Psoas muscle (tissue), 8 donors: ENCODE results near the gene ESRP2. TPM values are rescaled to one million over a fixed set of nuclear protein-coding genes. Genes with fewer than 3 reads are reported as not detected.

Experiments
- ATAC-seq, 4 donors: fragments of 200-7000 bp; cut with Tn5 transposase; one replicate each; pipeline ENCODE4 v1.9.1; 2020; ENCODE audit warnings: moderate library complexity in 3 of 4, mild to moderate bottlenecking in 2 of 4
- DNase-seq, 2 donors: peaks; one replicate each; pipeline ENCODE4 v3.0.0-alpha.2; 2020
- H3K27ac ChIP-seq: fragments of 200-600 bp; one replicate; pipeline ENCODE4 v1.8.0; 2022
- H3K27me3 ChIP-seq, 3 donors: fragments of 200-600 bp in 1 of 3; one replicate each; pipeline versions ENCODE4 v1.6.1 to v1.8.0; 2013 to 2022; ENCODE audit warnings: low read length in 2 of 3, mild to moderate bottlenecking in 2 of 3, moderate library complexity in 1 of 3; ENCODE audit not compliant: insufficient read depth in 3 of 3
- H3K36me3 ChIP-seq, 2 donors: fragments of 200-600 bp in 1 of 2; one replicate each; pipeline versions ENCODE4 v1.6.1 to v1.8.0; 2013 to 2022; ENCODE audit warnings: low read depth in 1 of 2, mild to moderate bottlenecking in 1 of 2, moderate library complexity in 1 of 2; ENCODE audit not compliant: insufficient read depth in 1 of 2
- H3K4me1 ChIP-seq: fragments of 200-600 bp; one replicate; pipeline ENCODE4 v1.8.0; 2022
- H3K4me3 ChIP-seq: fragments of 200-600 bp; one replicate; pipeline ENCODE4 v1.8.0; 2022; ENCODE audit warnings: mild to moderate bottlenecking
- H3K9me3 ChIP-seq: fragments of 200-600 bp; one replicate; pipeline ENCODE4 v1.8.0; 2022
- WGBS, 3 donors: extraction: QIAGEN DNeasy Blood & Tissue Kit; methylation state at CpG; one replicate each; pipeline versions ENCODE4 v1.1.6 to v1.1.7; 2013; 5-methylcytosine and 5-hydroxymethylcytosine counted together
- intact Hi-C, 2 donors: fragments of 100-400 bp; cut with DNase I; formaldehyde crosslinking; loops; one replicate each; pipeline versions ENCODE4 v1.11.0 to v1.14.2; 2022
- polyA plus RNA-seq, 3 donors: library from polyadenylated mRNA; stranded (reverse); fragments of 200-250 nt; gene quantifications; one replicate each; pipeline ENCODE4 v1.2.3, GENCODE V29; 2013
- total RNA-seq, 4 donors: library from RNA; stranded (reverse); fragmentation: NEBNext Ultra II Directional in 2 of 4; extraction: Animal tissue kit (Norgen Biotek cat#: 25700) in 2 of 4; gene quantifications; one replicate each; pipeline versions ENCODE4 v1.2.1 to v1.2.4, GENCODE V29; 2021 to 2023
- TF ChIP-seq, protein P1 (sequence below): fragments of 200-600 bp; IDR thresholded peaks from one replicate; pipeline ENCODE4 v1.8.0; 2022; ENCODE audit warnings: antibody characterized with exemption
- donor health status: healthy with polysubstance abuse.
- donor health status: DM: no; HTN: no; CAD: no; lungs with moderate emphysema.
- donor health status: Bipolar disorder and iron deficiency.
- donor health status: healthy.
- donor health status: DM: yes; HTN: yes; CAD: no.
- donor health status: DM: no; HTN: no; CAD: no.
- donor health status: DM: no; HTN: no; CAD: no.
- donor health status: DM: yes; HTN: yes; CAD: no.

The ESRP2 gene
- total and polyA plus RNA-seq, 7 donors = 0.03 to 0.08 (median 0.05) TPM; not detected in 4

GRCh38 chr16:68253721-68254120, 17.8 kb upstream of the ESRP2 start:
- TF ChIP-seq, protein P1, sequence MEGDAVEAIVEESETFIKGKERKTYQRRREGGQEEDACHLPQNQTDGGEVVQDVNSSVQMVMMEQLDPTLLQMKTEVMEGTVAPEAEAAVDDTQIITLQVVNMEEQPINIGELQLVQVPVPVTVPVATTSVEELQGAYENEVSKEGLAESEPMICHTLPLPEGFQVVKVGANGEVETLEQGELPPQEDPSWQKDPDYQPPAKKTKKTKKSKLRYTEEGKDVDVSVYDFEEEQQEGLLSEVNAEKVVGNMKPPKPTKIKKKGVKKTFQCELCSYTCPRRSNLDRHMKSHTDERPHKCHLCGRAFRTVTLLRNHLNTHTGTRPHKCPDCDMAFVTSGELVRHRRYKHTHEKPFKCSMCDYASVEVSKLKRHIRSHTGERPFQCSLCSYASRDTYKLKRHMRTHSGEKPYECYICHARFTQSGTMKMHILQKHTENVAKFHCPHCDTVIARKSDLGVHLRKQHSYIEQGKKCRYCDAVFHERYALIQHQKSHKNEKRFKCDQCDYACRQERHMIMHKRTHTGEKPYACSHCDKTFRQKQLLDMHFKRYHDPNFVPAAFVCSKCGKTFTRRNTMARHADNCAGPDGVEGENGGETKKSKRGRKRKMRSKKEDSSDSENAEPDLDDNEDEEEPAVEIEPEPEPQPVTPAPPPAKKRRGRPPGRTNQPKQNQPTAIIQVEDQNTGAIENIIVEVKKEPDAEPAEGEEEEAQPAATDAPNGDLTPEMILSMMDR = no peak
- H3K9me3 ChIP-seq = no peaks in the 10 kb centered on the region
- ATAC-seq = no peak
- H3K4me1 ChIP-seq = peaks cover 71% of the 10 kb centered on the region
- intact Hi-C loops = no loop called here
- H3K27me3 ChIP-seq = no peaks in the 10 kb centered on the region
- H3K27ac ChIP-seq = peak overlapping the region; percentile 99
- no peak for DNase-seq
- H3K36me3 ChIP-seq = peaks cover 8 to 75% of the 10 kb centered on the region in 2 donors
- 86 to 95% (median 94%) methylated on average over 4 of the region's 4 CpGs for WGBS, 3 donors
- H3K4me3 ChIP-seq = no peak overlapping the region

GRCh38 chr16:68252383-68252782, 16.5 kb upstream of the ESRP2 start:
- peaks cover 71% of the 10 kb centered on the region for H3K4me1 ChIP-seq
- peak overlapping the region; percentile 99 for H3K27ac ChIP-seq
- TF ChIP-seq, protein P1 = no peak
- no peak overlapping the region for H3K4me3 ChIP-seq
- no peaks in the 10 kb centered on the region for H3K27me3 ChIP-seq
- 40 to 66% (median 44%) methylated on average over 5 of the region's 5 CpGs for WGBS, 3 donors
- no peaks in the 10 kb centered on the region for H3K9me3 ChIP-seq
- peak; percentile 24 to 47 (median 38) for ATAC-seq
- peaks cover 8 to 75% of the 10 kb centered on the region in 2 donors for H3K36me3 ChIP-seq
- DNase-seq = peak in 1 of 2 donors; percentile 40
- intact Hi-C loops = no loop called here

GRCh38 chr16:68251832-68252231, 15.9 kb upstream of the ESRP2 start:
- peak overlapping the region; percentile 18 for H3K4me3 ChIP-seq
- ATAC-seq (peak; percentile 86 to 91 (median 88)), DNase-seq (peak; percentile 46 to 84)
- peak overlapping the region; percentile 99 for H3K27ac ChIP-seq
- no peaks in the 10 kb centered on the region for H3K27me3 ChIP-seq
- intact Hi-C loops = no loop called here
- 28 to 45% (median 33%) methylated on average over 5 of the region's 5 CpGs for whole genome bisulfite sequencing, 3 donors
- H3K36me3 ChIP-seq = peaks cover 8 to 72% of the 10 kb centered on the region in 2 donors
- H3K9me3 ChIP-seq = no peaks in the 10 kb centered on the region
- TF ChIP-seq, protein P1 = no peak
- peaks cover 73% of the 10 kb centered on the region for H3K4me1 ChIP-seq

DNA sequence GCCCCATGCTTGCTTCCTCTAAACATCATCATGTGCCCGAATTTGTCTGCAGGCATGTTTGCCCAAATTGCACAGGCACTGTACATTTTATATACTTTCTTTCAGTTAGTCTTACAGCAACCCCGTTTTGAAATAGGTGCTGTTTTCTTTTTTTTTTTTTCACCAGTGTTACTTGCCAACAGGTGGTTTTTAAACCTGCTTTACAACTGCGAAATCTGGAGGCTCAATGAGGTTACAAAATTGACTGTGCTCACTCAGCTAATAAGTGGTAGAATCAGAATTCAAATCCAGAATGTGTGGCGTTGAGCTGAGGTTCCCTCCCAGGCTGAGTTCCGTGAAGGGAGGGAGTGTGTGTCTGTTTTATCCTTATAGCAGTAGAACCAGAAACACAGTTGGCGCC, 15.0 kb upstream of the ESRP2 start:
- Histone ChIP-seq H3K27me3 (no peaks in the 10 kb centered on the region), H3K9me3 (no peaks in the 10 kb centered on the region), H3K4me3 (peak overlapping the region; percentile 18), H3K36me3 (peaks cover 8 to 63% of the 10 kb centered on the region in 2 donors), H3K4me1 (peaks cover 74% of the 10 kb centered on the region), H3K27ac (peak overlapping the region; percentile 99)
- TF ChIP-seq, protein P1 = no peak
- intact Hi-C loops = no loop called here
- DNase-seq (no peak), ATAC-seq (no peak)
- 74 to 91% (median 86%) methylated on average over 6 of the region's 6 CpGs for WGBS, 3 donors

- H3K4me3 ChIP-seq = peak overlapping the region; percentile 12
- DNase-seq = peak in 1 of 2 donors; percentile 41
- H3K36me3 ChIP-seq = peaks cover 0 to 47% of the 10 kb centered on the region in 2 donors
- TF ChIP-seq, protein P1 = no peak
- no peaks in the 10 kb centered on the region for H3K27me3 ChIP-seq
- no peak for ATAC-seq
- intact Hi-C loops = no loop called here
- no peaks in the 10 kb centered on the region for H3K9me3 ChIP-seq
- peak overlapping the region; percentile 92 for H3K27ac ChIP-seq
- peaks cover 64% of the 10 kb centered on the region for H3K4me1 ChIP-seq
- WGBS, 3 donors = 43 to 70% (median 55%) methylated on average over 4 of the region's 4 CpGs
Measured at GRCh38 chr16:68249371-68249770, 13.4 kb upstream of the ESRP2 start.
